ENCODE results near the gene KRT36. TPM values are rescaled to one million over a fixed set of nuclear protein-coding genes. Genes with fewer than 3 reads are reported as not detected.

Gene KRT36
- total RNA-seq, 4 donors from 2014 or later: not detected

DNA sequence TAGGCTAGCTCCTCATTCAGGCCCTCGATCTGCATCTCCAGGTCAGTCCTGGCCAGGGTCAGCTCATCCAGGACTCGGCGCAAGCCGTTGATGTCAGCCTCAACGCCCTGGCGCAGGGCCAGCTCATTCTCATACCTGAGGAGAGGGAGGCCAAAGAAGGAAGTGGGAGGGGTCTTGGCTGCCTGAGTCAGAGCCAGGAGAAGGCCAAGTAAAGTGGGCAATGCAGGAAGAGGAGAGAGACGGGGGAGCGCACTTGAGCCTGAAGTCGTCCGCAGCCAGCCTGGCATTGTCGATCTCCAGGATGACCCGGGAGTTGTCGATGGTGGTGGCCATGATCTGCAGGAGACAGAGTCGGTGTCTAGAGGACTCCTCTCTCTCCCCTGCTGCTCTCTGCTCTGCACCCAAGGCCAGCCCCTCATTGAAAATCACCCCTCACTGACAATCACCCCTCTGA lies 27.1 kb upstream of the KRT36 start:
- ATAC-seq (ENCODE audit: low FRiP score) (no peak), DNase-seq (ENCODE audit: low spot score) (no peak)
- TF ChIP-seq, protein P1, sequence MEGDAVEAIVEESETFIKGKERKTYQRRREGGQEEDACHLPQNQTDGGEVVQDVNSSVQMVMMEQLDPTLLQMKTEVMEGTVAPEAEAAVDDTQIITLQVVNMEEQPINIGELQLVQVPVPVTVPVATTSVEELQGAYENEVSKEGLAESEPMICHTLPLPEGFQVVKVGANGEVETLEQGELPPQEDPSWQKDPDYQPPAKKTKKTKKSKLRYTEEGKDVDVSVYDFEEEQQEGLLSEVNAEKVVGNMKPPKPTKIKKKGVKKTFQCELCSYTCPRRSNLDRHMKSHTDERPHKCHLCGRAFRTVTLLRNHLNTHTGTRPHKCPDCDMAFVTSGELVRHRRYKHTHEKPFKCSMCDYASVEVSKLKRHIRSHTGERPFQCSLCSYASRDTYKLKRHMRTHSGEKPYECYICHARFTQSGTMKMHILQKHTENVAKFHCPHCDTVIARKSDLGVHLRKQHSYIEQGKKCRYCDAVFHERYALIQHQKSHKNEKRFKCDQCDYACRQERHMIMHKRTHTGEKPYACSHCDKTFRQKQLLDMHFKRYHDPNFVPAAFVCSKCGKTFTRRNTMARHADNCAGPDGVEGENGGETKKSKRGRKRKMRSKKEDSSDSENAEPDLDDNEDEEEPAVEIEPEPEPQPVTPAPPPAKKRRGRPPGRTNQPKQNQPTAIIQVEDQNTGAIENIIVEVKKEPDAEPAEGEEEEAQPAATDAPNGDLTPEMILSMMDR (IDR thresholded peaks at IDR 0.05): no peak

DNA sequence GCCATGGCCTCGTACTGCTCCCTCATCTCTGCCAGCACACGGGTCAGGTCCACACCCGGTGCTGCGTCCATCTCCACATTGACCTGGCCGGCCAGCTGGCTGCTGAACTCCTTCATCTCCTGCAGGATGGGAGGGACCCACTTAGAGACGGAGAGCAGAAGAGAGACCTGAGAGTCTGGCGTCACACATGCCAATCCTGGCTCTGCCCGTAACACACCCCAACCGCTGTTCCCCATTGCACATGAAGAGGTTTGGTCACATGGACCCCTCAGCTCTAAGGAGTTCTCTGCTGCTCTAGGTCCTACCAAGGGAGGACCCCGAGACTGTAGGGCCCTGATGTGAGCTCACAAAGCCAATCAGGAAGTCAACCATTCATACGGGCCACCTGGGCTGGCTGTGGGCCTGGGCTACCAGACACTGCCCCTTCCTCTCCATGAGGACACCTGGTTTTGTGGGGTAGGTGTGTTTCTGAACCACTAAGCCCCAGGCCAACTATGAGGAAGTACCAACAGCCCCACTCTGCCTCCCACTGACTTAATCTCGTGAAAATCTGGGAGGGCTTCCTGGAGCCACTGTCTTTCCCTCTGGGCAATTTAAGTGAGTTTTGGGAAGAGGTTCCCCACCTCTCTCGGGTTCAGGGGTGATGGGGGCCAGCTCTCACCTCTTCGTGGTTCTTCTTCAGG lies 26.6 kb upstream of the KRT36 start:
- TF ChIP-seq, protein P1 (IDR thresholded peaks at IDR 0.05): no peak
- no peak for ATAC-seq (ENCODE audit: low FRiP score)
- no peak for DNase-seq (ENCODE audit: low spot score)

- DNase-seq (ENCODE audit: low spot score) (no peak), ATAC-seq (ENCODE audit: low FRiP score) (no peak)
- TF ChIP-seq, protein P1 (IDR thresholded peaks at IDR 0.05): no peak
Measured at GRCh38 chr17:41513168-41513547, 23.4 kb upstream of the KRT36 start.

GRCh38 chr17:41512546-41513167 lies 22.9 kb upstream of the KRT36 start:
- DNase-seq (ENCODE audit: low spot score): no peak
- TF ChIP-seq, protein P1 (IDR thresholded peaks at IDR 0.05): no peak
- no peak for ATAC-seq (ENCODE audit: low FRiP score)

- TF ChIP-seq, protein P1 (IDR thresholded peaks at IDR 0.05): no peak
- ATAC-seq (ENCODE audit: low FRiP score) (no peak), DNase-seq (ENCODE audit: low spot score) (no peak)
Measured at GRCh38 chr17:41511716-41512115, 22.0 kb upstream of the KRT36 start.

DNA sequence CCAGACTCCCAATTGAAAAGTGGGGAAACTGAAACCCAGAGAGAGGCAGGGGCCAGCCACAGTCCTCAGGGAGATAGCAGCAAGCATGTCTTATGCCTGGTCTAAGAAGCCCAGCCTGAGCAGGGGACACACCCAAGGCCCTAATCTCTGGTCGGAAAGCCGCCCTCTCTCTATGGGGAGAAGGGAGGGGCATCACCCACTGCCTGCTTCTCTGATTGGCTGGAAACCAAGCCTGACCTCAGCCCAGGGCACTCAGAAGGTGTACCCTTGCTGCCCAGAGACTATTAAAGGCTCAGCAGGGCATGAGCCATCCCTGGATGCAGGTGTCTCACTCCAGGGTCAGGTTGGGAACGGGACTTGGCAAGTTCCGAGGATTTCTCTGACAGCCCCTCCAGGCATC lies 21.4 kb upstream of the KRT36 start:
- ATAC-seq (ENCODE audit: low FRiP score) (no peak), DNase-seq (ENCODE audit: low spot score) (no peak)
- TF ChIP-seq, protein P1 (IDR thresholded peaks at IDR 0.05): no peak

All from omental fat pad (tissue), 4 donors.